Stimulated activated naive B cell treated with anti-CD40 and anti-IgM and Interleukin-4, amounts not matched to agents 10 μg/mL and 1 μg/mL and 100 μg/mL, for 72 hours (primary cell): ENCODE measurements around the gene RBPJ.
"Not testable (repeated sequence)": the region's sequence is repeated elsewhere in the genome, so short reads cannot be mapped to it uniquely, and the experiment has no call there.

Experiments used
- ATAC-seq, 2 donors: fragments of 150-1000 bp; cut with Tn5 transposase; replicated peaks; 2 replicates each; pipeline ENCODE4 v1.10.0; 2021; ENCODE audit warnings: moderate library complexity in 1 of 2
- DNase-seq: peaks from one replicate; pipeline ENCODE4 v3.0.0; 2021
- H3K27ac Mint-ChIP-seq: one replicate; pipeline ENCODE4 v1.8.0; 2022; ENCODE audit warnings: mild to moderate bottlenecking, mixed read lengths
- H3K27me3 Mint-ChIP-seq, 2 donors: one replicate each; pipeline ENCODE4 v1.8.0; 2022; ENCODE audit warnings: mixed read lengths in 2 of 2
- H3K36me3 Mint-ChIP-seq, 2 donors: one replicate each; pipeline ENCODE4 v1.8.0; 2022; ENCODE audit warnings: mixed read lengths in 2 of 2, mild to moderate bottlenecking in 1 of 2
- H3K4me1 Mint-ChIP-seq, 2 donors: one replicate each; pipeline ENCODE4 v1.8.0; 2022; ENCODE audit warnings: mixed read lengths in 2 of 2, mild to moderate bottlenecking in 1 of 2
- H3K4me3 Mint-ChIP-seq, 2 donors: one replicate each; pipeline ENCODE4 v1.8.0; 2022; ENCODE audit warnings: mild to moderate bottlenecking in 2 of 2, mixed read lengths in 2 of 2, moderate library complexity in 1 of 2
- H3K9me3 Mint-ChIP-seq, 2 donors: one replicate each; pipeline ENCODE4 v1.8.0; 2022; ENCODE audit warnings: mixed read lengths in 2 of 2, mild to moderate bottlenecking in 1 of 2

RBPJ gene

DNA sequence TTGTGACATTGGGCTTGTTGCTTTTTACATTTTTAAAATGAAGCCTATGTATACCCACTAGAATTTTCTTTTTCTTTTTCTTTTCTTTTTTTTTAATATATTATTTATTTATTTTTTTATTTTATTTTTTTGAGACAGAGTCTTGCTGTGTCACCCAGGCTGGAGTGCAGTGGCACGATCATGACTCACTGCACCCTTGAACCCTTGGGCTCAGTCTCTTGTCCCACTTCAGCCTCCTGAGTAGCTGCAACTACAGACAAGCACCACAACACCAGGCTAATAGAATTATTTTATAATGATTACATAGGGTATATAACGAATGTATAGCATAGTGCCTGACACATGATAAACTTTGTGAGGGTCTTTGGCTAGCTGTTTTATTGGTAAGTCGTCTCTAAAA lies 64.9 kb downstream of the RBPJ start:
- peaks cover 1 to 3% of the 10 kb centered on the region in 2 donors for H3K9me3 Mint-ChIP-seq
- peaks cover 24 to 33% of the 10 kb centered on the region in 2 donors for H3K36me3 Mint-ChIP-seq
- H3K27ac Mint-ChIP-seq = no peak overlapping the region
- H3K4me3 Mint-ChIP-seq = no peak overlapping the region
- DNase-seq (no peak), ATAC-seq (no peak)
- H3K27me3 Mint-ChIP-seq = no peaks in the 10 kb centered on the region
- peaks cover 4 to 16% of the 10 kb centered on the region in 2 donors for H3K4me1 Mint-ChIP-seq

GRCh38 chr4:26386386-26386785 lies 65.6 kb downstream of the RBPJ start:
- no peak overlapping the region for H3K4me3 Mint-ChIP-seq
- H3K27ac Mint-ChIP-seq = no peak overlapping the region
- DNase-seq (no peak), ATAC-seq (no peak)
- peaks cover 4 to 9% of the 10 kb centered on the region in 2 donors for H3K4me1 Mint-ChIP-seq
- no peaks in the 10 kb centered on the region for H3K27me3 Mint-ChIP-seq
- H3K9me3 Mint-ChIP-seq = peaks cover 1 to 3% of the 10 kb centered on the region in 2 donors
- H3K36me3 Mint-ChIP-seq = peaks cover 24 to 33% of the 10 kb centered on the region in 2 donors

GRCh38 chr4:26388671-26389070 lies 67.9 kb downstream of the RBPJ start:
- peaks cover 4 to 6% of the 10 kb centered on the region in 2 donors for H3K4me1 Mint-ChIP-seq
- H3K36me3 Mint-ChIP-seq = peaks cover 26 to 43% of the 10 kb centered on the region in 2 donors
- no peak overlapping the region for H3K4me3 Mint-ChIP-seq
- peaks cover 1 to 3% of the 10 kb centered on the region in 2 donors for H3K9me3 Mint-ChIP-seq
- H3K27ac Mint-ChIP-seq = no peak overlapping the region
- no peaks in the 10 kb centered on the region for H3K27me3 Mint-ChIP-seq
- no peak for DNase-seq
- no peak for ATAC-seq

- H3K9me3 Mint-ChIP-seq = no peaks in the 10 kb centered on the region
- H3K4me1 Mint-ChIP-seq = peaks cover 3 to 4% of the 10 kb centered on the region in 2 donors
- H3K4me3 Mint-ChIP-seq = no peak overlapping the region
- no peaks in the 10 kb centered on the region for H3K27me3 Mint-ChIP-seq
- peaks cover 15 to 32% of the 10 kb centered on the region in 2 donors for H3K36me3 Mint-ChIP-seq
- DNase-seq (no peak), ATAC-seq (no peak)
- no peak overlapping the region for H3K27ac Mint-ChIP-seq
Observed at GRCh38 chr4:26397086-26397485, 76.3 kb downstream of the RBPJ start.

DNA sequence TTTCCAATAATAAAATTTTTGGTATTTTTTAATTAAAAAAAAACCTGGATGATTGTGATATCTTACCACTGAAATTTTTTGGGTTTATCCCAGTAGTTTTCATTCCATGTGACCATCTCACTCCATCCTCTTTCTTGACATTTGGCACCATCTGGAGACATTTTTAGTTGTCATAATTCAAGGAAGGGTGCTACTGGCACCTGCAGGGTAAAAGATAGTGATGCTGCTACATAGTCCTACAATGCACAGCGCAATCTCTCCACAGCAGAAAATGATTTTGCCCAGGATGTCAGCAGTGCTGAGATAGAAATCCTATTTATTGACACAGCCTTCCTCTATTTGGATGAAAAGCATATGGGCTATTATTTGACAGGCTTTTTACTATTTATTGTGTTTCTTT lies 79.3 kb downstream of the RBPJ start:
- DNase-seq (no peak), ATAC-seq (no peak)
- peaks cover 12 to 30% of the 10 kb centered on the region in 2 donors for H3K36me3 Mint-ChIP-seq
- no peak overlapping the region for H3K4me3 Mint-ChIP-seq
- no peak overlapping the region for H3K27ac Mint-ChIP-seq
- H3K4me1 Mint-ChIP-seq = peaks cover 11 to 14% of the 10 kb centered on the region in 2 donors
- H3K27me3 Mint-ChIP-seq = no peaks in the 10 kb centered on the region
- H3K9me3 Mint-ChIP-seq = peaks cover 0 to 2% of the 10 kb centered on the region in 2 donors

DNA sequence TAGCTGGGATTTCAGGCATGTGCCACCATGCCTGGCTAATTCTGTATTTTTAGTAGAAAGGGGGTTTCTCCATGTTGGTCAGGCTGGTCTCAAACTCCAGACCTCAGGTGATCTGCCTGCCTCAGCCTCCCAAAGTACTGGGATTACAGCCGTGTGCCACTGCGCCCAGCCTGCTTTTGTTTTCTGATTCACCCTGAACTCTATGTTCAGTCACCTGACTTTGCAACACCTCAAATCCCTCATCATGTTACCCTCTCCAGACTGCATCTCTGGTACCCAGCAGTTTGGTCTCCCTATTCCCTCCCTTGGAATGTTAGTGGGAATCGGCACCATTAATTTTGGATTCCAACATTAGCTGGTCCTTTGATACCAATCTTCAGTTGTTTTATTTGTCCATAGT lies 81.2 kb downstream of the RBPJ start:
- H3K9me3 Mint-ChIP-seq = not testable (repeated sequence)

DNA sequence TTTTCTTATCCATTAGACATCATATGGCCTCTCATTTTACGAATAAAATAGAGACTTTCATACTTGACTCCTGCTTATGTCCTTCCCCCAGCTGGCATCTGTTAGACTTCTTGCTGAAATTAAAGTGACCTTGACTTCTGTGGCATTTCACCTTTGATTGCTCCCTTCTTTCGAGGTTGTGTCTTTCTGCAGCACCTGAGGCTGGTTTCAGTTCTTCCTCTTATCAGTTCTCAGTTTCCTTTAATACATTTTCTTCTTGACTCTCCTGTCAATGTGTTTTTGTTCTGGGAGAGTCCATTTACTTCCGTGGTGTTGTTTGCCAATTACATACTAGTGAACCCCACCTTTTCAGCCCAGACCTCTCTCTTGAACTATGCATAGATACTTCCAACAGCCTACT lies 81.6 kb downstream of the RBPJ start:
- Mint-ChIP-seq H3K4me1 (peaks cover 11 to 14% of the 10 kb centered on the region in 2 donors), H3K9me3 (peaks cover 8 to 10% of the 10 kb centered on the region in 2 donors), H3K27ac (no peak overlapping the region), H3K36me3 (peaks cover 19 to 31% of the 10 kb centered on the region in 2 donors), H3K4me3 (no peak overlapping the region), H3K27me3 (no peaks in the 10 kb centered on the region)
- ATAC-seq = no peak
- DNase-seq = no peak

More for the DNA sequence above, 81.2 kb downstream of the RBPJ start:
- Mint-ChIP-seq H3K4me1 (peaks cover 11 to 14% of the 10 kb centered on the region in 2 donors), H3K36me3 (peaks cover 16 to 29% of the 10 kb centered on the region in 2 donors)
- H3K27me3 Mint-ChIP-seq, H3K27ac Mint-ChIP-seq, DNase-seq, ATAC-seq, H3K4me3 Mint-ChIP-seq: not testable (repeated sequence)

DNA sequence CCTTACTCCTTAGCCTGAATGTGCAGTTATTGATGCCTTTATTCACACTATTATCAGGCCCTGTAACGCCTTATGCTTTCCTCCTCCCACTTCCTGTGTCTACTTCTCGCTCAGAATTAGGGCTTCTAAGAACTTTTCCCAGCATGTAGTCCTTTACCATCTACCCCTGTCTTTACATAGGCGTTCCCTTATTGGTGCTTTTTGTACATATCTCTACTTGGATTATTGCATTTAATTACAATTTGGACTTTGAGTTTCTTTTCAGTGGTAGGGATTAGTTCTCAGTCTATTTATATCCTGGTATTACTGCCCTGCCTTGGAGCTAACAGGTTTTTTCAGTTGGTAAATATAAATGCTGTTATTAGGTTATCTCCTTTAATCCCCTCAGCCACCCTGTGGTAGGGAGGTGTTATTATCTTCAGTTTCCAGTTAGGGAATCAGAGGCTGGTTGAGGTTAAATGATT lies 84.0 kb downstream of the RBPJ start:
- no peak for DNase-seq
- Mint-ChIP-seq H3K36me3 (peaks cover 20 to 26% of the 10 kb centered on the region in 2 donors), H3K4me3 (no peak overlapping the region), H3K27ac (no peak overlapping the region), H3K27me3 (no peaks in the 10 kb centered on the region), H3K4me1 (peaks cover 11 to 14% of the 10 kb centered on the region in 2 donors), H3K9me3 (peaks cover 8 to 10% of the 10 kb centered on the region in 2 donors)
- ATAC-seq = no peak

DNA sequence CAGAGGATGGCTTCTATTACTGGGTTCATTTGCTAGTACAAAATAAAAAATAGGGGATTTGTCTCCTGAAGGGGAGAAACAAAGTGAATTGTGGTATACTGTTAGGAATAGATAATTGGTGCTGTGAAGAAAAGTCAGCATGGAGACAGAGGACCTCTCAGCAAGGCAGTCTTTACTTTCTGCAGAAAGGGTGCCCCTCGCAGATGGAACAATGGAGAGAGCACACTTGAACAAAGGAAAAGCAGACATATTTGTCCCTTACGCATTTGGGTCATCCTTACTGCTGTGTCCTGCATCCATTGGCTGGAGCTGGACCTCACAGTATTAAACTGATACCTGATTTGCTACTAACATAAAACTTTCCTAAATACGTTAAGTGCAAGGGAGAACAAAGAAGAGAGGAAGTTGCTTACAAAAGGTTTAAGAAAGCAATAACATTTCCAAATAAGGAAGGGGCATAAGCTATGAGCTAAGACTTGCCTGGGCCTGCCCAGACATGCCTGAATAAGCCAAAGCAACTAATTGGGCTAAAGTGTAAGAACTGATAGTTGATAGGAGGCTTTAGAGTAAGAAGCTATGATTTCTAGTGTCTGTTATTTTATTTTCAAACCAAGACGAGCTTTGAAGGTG lies 85.6 kb downstream of the RBPJ start:
- H3K4me3 Mint-ChIP-seq = no peak overlapping the region
- H3K27ac Mint-ChIP-seq = no peak overlapping the region
- no peak for DNase-seq
- peaks cover 8 to 10% of the 10 kb centered on the region in 2 donors for H3K9me3 Mint-ChIP-seq
- no peak for ATAC-seq
- H3K36me3 Mint-ChIP-seq = peaks cover 20 to 29% of the 10 kb centered on the region in 2 donors
- H3K27me3 Mint-ChIP-seq = no peaks in the 10 kb centered on the region
- peaks cover 11 to 14% of the 10 kb centered on the region in 2 donors for H3K4me1 Mint-ChIP-seq

- no peak for ATAC-seq
- no peak overlapping the region for H3K27ac Mint-ChIP-seq
Observed at GRCh38 chr4:26407476-26407875, 86.7 kb downstream of the RBPJ start.

DNA sequence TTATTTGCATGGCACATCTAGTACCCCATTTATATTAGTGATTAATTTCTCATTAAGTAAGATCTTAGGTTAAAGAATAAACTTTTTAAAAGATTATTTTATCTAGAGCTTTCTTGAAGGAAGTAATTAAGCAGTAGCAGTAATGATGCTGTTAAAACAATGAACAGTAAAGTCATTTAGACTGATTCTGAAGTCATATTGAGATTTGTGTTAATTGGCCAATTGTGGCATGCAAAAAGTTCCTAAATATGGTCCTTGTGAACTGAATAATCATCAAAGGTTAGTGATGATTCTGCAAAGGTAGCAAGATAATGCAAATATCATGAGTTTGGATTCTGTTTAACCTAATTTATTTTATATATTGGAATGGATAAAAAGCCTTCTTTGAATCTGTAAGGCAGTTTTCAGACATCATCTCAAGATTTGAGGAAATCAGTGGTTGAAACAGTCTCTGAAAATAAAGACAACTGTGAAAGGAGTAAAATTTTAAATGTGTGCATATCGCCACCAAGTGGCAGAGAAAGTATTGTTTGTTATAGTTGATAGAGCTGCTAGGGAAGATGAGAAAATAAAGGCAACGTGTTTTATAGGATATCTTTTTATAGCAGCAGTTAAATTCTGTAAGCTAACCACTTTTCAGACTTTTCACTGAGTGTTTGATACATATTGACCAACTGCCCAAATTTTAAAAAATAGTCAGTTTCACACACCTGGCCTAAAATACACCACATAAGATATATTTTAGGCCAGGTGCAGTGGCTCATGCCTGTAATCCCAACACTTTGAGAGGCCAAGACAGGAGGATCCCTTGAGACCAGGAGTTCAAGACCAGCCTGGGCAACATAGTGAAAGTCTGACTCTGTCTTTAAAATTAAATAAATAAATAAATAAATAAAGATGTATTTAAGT lies 89.8 kb downstream of the RBPJ start:
- Mint-ChIP-seq H3K4me3 (no peak overlapping the region), H3K9me3 (peaks cover 7 to 8% of the 10 kb centered on the region in 2 donors), H3K4me1 (no peaks in the 10 kb centered on the region)

More at GRCh38 chr4:26407476-26407875, 86.7 kb downstream of the RBPJ start:
- Mint-ChIP-seq H3K4me3 (no peak overlapping the region), H3K4me1 (peaks cover 4 to 7% of the 10 kb centered on the region in 2 donors), H3K9me3 (peaks cover 8 to 10% of the 10 kb centered on the region in 2 donors), H3K36me3 (peaks cover 20 to 29% of the 10 kb centered on the region in 2 donors), H3K27me3 (no peaks in the 10 kb centered on the region)
- no peak for DNase-seq

GRCh38 chr4:26412381-26413372 lies 91.9 kb downstream of the RBPJ start:
- no peak overlapping the region for H3K27ac Mint-ChIP-seq
- no peaks in the 10 kb centered on the region for H3K4me1 Mint-ChIP-seq
- ATAC-seq (no peak), DNase-seq (no peak)
- peaks cover 6 to 17% of the 10 kb centered on the region in 2 donors for H3K36me3 Mint-ChIP-seq
- H3K27me3 Mint-ChIP-seq = no peaks in the 10 kb centered on the region
- H3K9me3 Mint-ChIP-seq = no peaks in the 10 kb centered on the region
- no peak overlapping the region for H3K4me3 Mint-ChIP-seq

More for the DNA sequence above, 89.8 kb downstream of the RBPJ start:
- ATAC-seq = peak; percentile 56 to 61
- no peaks in the 10 kb centered on the region for H3K27me3 Mint-ChIP-seq
- H3K36me3 Mint-ChIP-seq = peaks cover 20 to 34% of the 10 kb centered on the region in 2 donors
- H3K27ac Mint-ChIP-seq = no peak overlapping the region
- peak; percentile 24 for DNase-seq

DNA sequence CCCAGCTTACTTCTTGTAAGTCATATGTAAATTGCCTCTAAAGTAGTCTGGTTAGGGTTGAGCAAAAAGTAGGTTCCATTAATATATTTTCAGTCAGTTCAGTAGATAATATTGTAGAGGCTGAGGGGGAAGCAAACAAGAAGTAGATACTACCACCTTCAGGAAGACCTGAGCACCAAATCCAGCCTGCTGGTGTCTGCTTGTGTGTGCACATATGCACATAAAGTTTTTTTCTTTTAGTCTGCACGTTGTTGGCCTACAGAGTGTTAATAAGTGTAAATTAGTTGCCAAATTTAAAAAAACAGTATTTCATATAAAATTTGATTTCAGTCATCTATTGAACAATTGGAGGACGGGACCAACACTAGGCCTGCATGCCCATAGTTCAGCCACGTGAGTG lies 92.8 kb downstream of the RBPJ start:
- Mint-ChIP-seq H3K4me1 (no peaks in the 10 kb centered on the region), H3K27me3 (no peaks in the 10 kb centered on the region), H3K36me3 (peaks cover 9 to 20% of the 10 kb centered on the region in 2 donors), H3K9me3 (no peaks in the 10 kb centered on the region), H3K4me3 (no peak overlapping the region), H3K27ac (no peak overlapping the region)
- DNase-seq (no peak), ATAC-seq (no peak)
